ENCODE data around the gene BCL2L1. TPM values are rescaled to one million over a fixed set of nuclear protein-coding genes. Genes with fewer than 3 reads are reported as not detected.
"Not testable (repeated sequence)": the region's sequence is repeated elsewhere in the genome, so short reads cannot be mapped to it uniquely, and the experiment has no call there.

The BCL2L1 gene
- total RNA-seq, 1 donor from 2014 or later: 32.6 TPM

- FAIRE-seq: no peak
- DNase-seq (ENCODE audit: low spot score in 2 of 2): no peak
Measured at GRCh38 chr20:31663838-31664695, 58.6 kb downstream of the BCL2L1 start.

- DNase-seq (ENCODE audit: low spot score in 2 of 2) (no peak), FAIRE-seq (no peak)
Measured at GRCh38 chr20:31663524-31663837, 59.2 kb downstream of the BCL2L1 start.

- FAIRE-seq (no peak), DNase-seq (ENCODE audit: low spot score in 2 of 2) (no peak)
Measured at GRCh38 chr20:31662372-31662854, 60.3 kb downstream of the BCL2L1 start.

GRCh38 chr20:31661625-31662371, 60.9 kb downstream of the BCL2L1 start:
- FAIRE-seq (no peak), DNase-seq (ENCODE audit: low spot score in 2 of 2) (peak; percentile 73 to 87)

- no peak for FAIRE-seq
- DNase-seq (ENCODE audit: low spot score in 2 of 2): no peak
Measured at GRCh38 chr20:31654534-31654933, 68.1 kb downstream of the BCL2L1 start.

GRCh38 chr20:31653561-31653960, 69.1 kb downstream of the BCL2L1 start:
- no peak for FAIRE-seq
- DNase-seq (ENCODE audit: low spot score in 2 of 2): no peak

- DNase-seq (ENCODE audit: low spot score in 2 of 2) (no peak), FAIRE-seq (no peak)
Measured at GRCh38 chr20:31652917-31653396, 69.7 kb downstream of the BCL2L1 start.

GRCh38 chr20:31648104-31648503, 74.6 kb downstream of the BCL2L1 start:
- FAIRE-seq; DNase-seq (ENCODE audit: low spot score in 2 of 2): not testable (repeated sequence)

- FAIRE-seq (no peak), DNase-seq (ENCODE audit: low spot score in 2 of 2) (no peak)
Measured at GRCh38 chr20:31644701-31645100, 78.0 kb downstream of the BCL2L1 start.

GRCh38 chr20:31643522-31643921, 79.1 kb downstream of the BCL2L1 start:
- FAIRE-seq: no peak
- DNase-seq (ENCODE audit: low spot score in 2 of 2): no peak

- FAIRE-seq: no peak
- DNase-seq (ENCODE audit: low spot score in 2 of 2): no peak
Measured at GRCh38 chr20:31642837-31643236, 79.8 kb downstream of the BCL2L1 start.

- DNase-seq (ENCODE audit: low spot score in 2 of 2) (no peak), FAIRE-seq (no peak)
Measured at GRCh38 chr20:31641391-31641790, 81.3 kb downstream of the BCL2L1 start.

- DNase-seq (ENCODE audit: low spot score in 2 of 2) (no peak), FAIRE-seq (no peak)
Measured at GRCh38 chr20:31640259-31640658, 82.4 kb downstream of the BCL2L1 start.

- DNase-seq (ENCODE audit: low spot score in 2 of 2) (no peak), FAIRE-seq (no peak)
Measured at GRCh38 chr20:31638816-31639215, 83.9 kb downstream of the BCL2L1 start.

- DNase-seq (ENCODE audit: low spot score in 2 of 2) (no peak), FAIRE-seq (no peak)
Measured at GRCh38 chr20:31638317-31638716, 84.4 kb downstream of the BCL2L1 start.

GRCh38 chr20:31637660-31638059, 85.0 kb downstream of the BCL2L1 start, which contains the start of gene COX4I2:
COX4I2 (plus strand) TSS chr20:31637912; CDS start chr20:31639018, 1,106 bp downstream.
- no peak for FAIRE-seq
- no peak for DNase-seq (ENCODE audit: low spot score in 2 of 2)

- FAIRE-seq (no peak), DNase-seq (ENCODE audit: low spot score in 2 of 2) (no peak)
Measured at GRCh38 chr20:31633339-31633914, 89.2 kb downstream of the BCL2L1 start.

GRCh38 chr20:31632548-31633338, 89.9 kb downstream of the BCL2L1 start:
- FAIRE-seq (no peak), DNase-seq (ENCODE audit: low spot score in 2 of 2) (no peak)

GRCh38 chr20:31630187-31630790, 92.4 kb downstream of the BCL2L1 start:
- DNase-seq (ENCODE audit: low spot score in 2 of 2) (no peak), FAIRE-seq (no peak)

GRCh38 chr20:31628057-31628456, 94.6 kb downstream of the BCL2L1 start:
- not testable (repeated sequence) for DNase-seq (ENCODE audit: low spot score in 2 of 2); FAIRE-seq

Data from frontal cortex (tissue), 4 donors.